IMR-90 (cell line): ENCODE results near the gene FARS2. TPM values are rescaled to one million over a fixed set of nuclear protein-coding genes. Genes with fewer than 3 reads are reported as not detected.

ENCODE experiments used
- ATAC-seq: fragments of 200-7000 bp; cut with Tn5 transposase; 2 replicates; pipeline ENCODE4 v1.9.1; 2020; ENCODE audit warnings: low read depth, mild to moderate bottlenecking, moderate library complexity
- BruUV-seq: library from RNA; stranded (reverse); fragments of 400-500 nt; replicated peaks from 2 replicates; lab custom pipeline; 2021; lab: Mats Ljungman, UMichigan
- CTCF ChIA-PET: fragments of 300-600 bp; formaldehyde crosslinking; extraction: SDS; loops from one replicate; lab custom pipeline; 2021; ENCODE audit warnings: antibody characterized with exemption; lab: Yijun Ruan, JAX
- POLR2A ChIA-PET: fragments of 300-600 bp; sonication (Branson Sonifier 250); formaldehyde crosslinking; loops from one replicate; lab custom pipeline; 2022; ENCODE audit warnings: antibody characterized with exemption; ENCODE audit not compliant: unreplicated experiment; lab: Charles Lee
- DNase-seq: peaks from one replicate; pipeline ENCODE4 v3.0.0; 2013
- H2AFZ ChIP-seq: replicated peaks from 2 replicates; pipeline ENCODE3; 2013; ENCODE audit warnings: low read length, mild to moderate bottlenecking; ENCODE audit not compliant: poor library complexity
- H2AK5ac ChIP-seq: 2 replicates; pipeline ENCODE4 v1.6.1; 2013; ENCODE audit warnings: low read depth, low read length, inconsistent platforms
- H2AK9ac ChIP-seq: replicated peaks from 2 replicates; pipeline ENCODE3; 2013; ENCODE audit warnings: mild to moderate bottlenecking, low read depth, low read length, moderate library complexity; ENCODE audit not compliant: poor library complexity
- H2BK120ac ChIP-seq: 2 replicates; pipeline ENCODE4 v1.6.1; 2013; ENCODE audit warnings: low read depth, low read length, inconsistent platforms
- H2BK15ac ChIP-seq: 3 replicates; pipeline ENCODE4 v1.6.1; 2013; ENCODE audit warnings: low read depth, low read length, inconsistent platforms
- H2BK20ac ChIP-seq: 2 replicates; pipeline ENCODE4 v1.6.1; 2013; ENCODE audit warnings: low read depth, mild to moderate bottlenecking, inconsistent platforms, low read length, moderate library complexity
- H2BK5ac ChIP-seq: 2 replicates; pipeline ENCODE4 v1.6.1; 2013; ENCODE audit warnings: mild to moderate bottlenecking, low read depth, low read length, inconsistent platforms; ENCODE audit not compliant: poor library complexity, severe bottlenecking
- H3K14ac ChIP-seq: replicated peaks from 2 replicates; pipeline ENCODE4 v1.6.1; 2013; ENCODE audit warnings: low read depth, low read length, inconsistent platforms
- H3K18ac ChIP-seq: 2 replicates; pipeline ENCODE4 v1.6.1; 2013; ENCODE audit warnings: low read depth, low read length, control low read depth
- H3K23ac ChIP-seq: 2 replicates; pipeline ENCODE4 v1.6.1; 2013; ENCODE audit warnings: low read depth, low read length, inconsistent platforms
- H3K27ac ChIP-seq: 2 replicates; pipeline ENCODE4 v1.5.1; 2013; ENCODE audit warnings: mild to moderate bottlenecking, control low read depth, low read length; ENCODE audit not compliant: insufficient read depth
- H3K27me3 ChIP-seq: 2 replicates; pipeline ENCODE4 v1.6.1; 2013; ENCODE audit warnings: low read length; ENCODE audit not compliant: control insufficient read depth, insufficient read depth
- H3K36me3 ChIP-seq: 2 replicates; pipeline ENCODE4 v1.6.1; 2013; ENCODE audit warnings: low read length, mixed read lengths; ENCODE audit not compliant: control insufficient read depth, insufficient read depth
- H3K4ac ChIP-seq: 2 replicates; pipeline ENCODE4 v1.6.1; 2013; ENCODE audit warnings: low read depth, low read length, inconsistent platforms
- H3K4me1 ChIP-seq: 2 replicates; pipeline ENCODE4 v1.6.1; 2013; ENCODE audit warnings: low read length, mixed read lengths; ENCODE audit not compliant: control insufficient read depth, insufficient read depth
- H3K4me2 ChIP-seq: 2 replicates; pipeline ENCODE4 v1.6.1; 2013; ENCODE audit warnings: low read depth, mild to moderate bottlenecking, control low read depth, low read length, moderate library complexity
- H3K4me3 ChIP-seq: 2 replicates; pipeline ENCODE4 v1.5.1; 2013; ENCODE audit warnings: low read depth, mild to moderate bottlenecking, control low read depth, low read length, moderate library complexity; ENCODE audit not compliant: insufficient read depth
- H3K56ac ChIP-seq: 2 replicates; pipeline ENCODE4 v1.6.1; 2013; ENCODE audit warnings: low read length, inconsistent platforms; ENCODE audit not compliant: insufficient read depth; ENCODE audit errors: extremely low read depth
- H3K79me1 ChIP-seq, 2 experiments: 2 replicates each; pipeline ENCODE4 v1.6.1; 2013; ENCODE audit warnings: low read length in 2 of 2, inconsistent platforms in 1 of 2, low read depth in 1 of 2
- H3K9ac ChIP-seq: 2 replicates; pipeline ENCODE4 v1.6.1; 2013; ENCODE audit warnings: low read depth, low read length, control low read depth
- H3K9me1 ChIP-seq: 2 replicates; pipeline ENCODE4 v1.6.1; 2013; ENCODE audit warnings: low read length, inconsistent platforms; ENCODE audit not compliant: insufficient read depth
- H3K9me3 ChIP-seq: 2 replicates; pipeline ENCODE4 v1.6.1; 2013; ENCODE audit warnings: low read length; ENCODE audit not compliant: control insufficient read depth, insufficient read depth
- H4K20me1 ChIP-seq: 2 replicates; pipeline ENCODE4 v1.6.1; 2013; ENCODE audit warnings: low read length, inconsistent platforms; ENCODE audit not compliant: insufficient read depth
- H4K5ac ChIP-seq: 2 replicates; pipeline ENCODE4 v1.6.1; 2013; ENCODE audit warnings: mild to moderate bottlenecking, low read depth, low read length, control low read depth
- H4K8ac ChIP-seq, 2 experiments: 2 replicates each; pipeline ENCODE4 v1.6.1; 2013; ENCODE audit warnings: low read depth in 2 of 2, low read length in 2 of 2, control low read depth in 1 of 2, inconsistent platforms in 1 of 2
- H4K91ac ChIP-seq: 2 replicates; pipeline ENCODE4 v1.6.1; 2013; ENCODE audit warnings: low read depth, low read length, inconsistent platforms; ENCODE audit not compliant: insufficient read depth
- CEBPB ChIP-seq: IDR thresholded peaks from 2 replicates; pipeline ENCODE4 v1.6.1; 2012; ENCODE audit warnings: low read depth, low read length, improper control_type of control experiment
- ELK1 ChIP-seq: fragments of 150-350 bp; IDR thresholded peaks from 2 replicates; pipeline ENCODE4 v1.6.1; 2016; ENCODE audit warnings: low read depth, mild to moderate bottlenecking, low read length, moderate library complexity, borderline replicate concordance
- MAZ ChIP-seq: IDR thresholded peaks from 2 replicates; pipeline ENCODE4 v1.6.1; 2012; ENCODE audit warnings: low read depth, mild to moderate bottlenecking, low read length, improper control_type of control experiment, moderate library complexity, borderline replicate concordance
- NFE2L2 ChIP-seq: fragments of 150-350 bp; IDR thresholded peaks from 2 replicates; pipeline ENCODE4 v1.6.1; 2016; ENCODE audit warnings: low read depth, mild to moderate bottlenecking, low read length
- RAD21 ChIP-seq: IDR thresholded peaks from 2 replicates; pipeline ENCODE4 v1.6.1; 2012; ENCODE audit warnings: low read length, improper control_type of control experiment
- RCOR1 ChIP-seq: IDR thresholded peaks from 2 replicates; pipeline ENCODE4 v1.6.1; 2012; ENCODE audit warnings: mild to moderate bottlenecking, low read length, improper control_type of control experiment; ENCODE audit not compliant: insufficient replicate concordance
- RFX5 ChIP-seq: IDR thresholded peaks from 2 replicates; pipeline ENCODE4 v1.8.0; 2012; ENCODE audit warnings: low read depth, mild to moderate bottlenecking, low read length, moderate library complexity
- SMC3 ChIP-seq: fragments of 150-350 bp; IDR thresholded peaks from 2 replicates; pipeline ENCODE4 v1.6.1; 2016; ENCODE audit warnings: low read depth, mild to moderate bottlenecking, antibody characterized with exemption, low read length, moderate library complexity
- WGBS, 2 experiments: methylation state at CpG; one replicate each; pipeline versions ENCODE4 v1.1.5 to v1.1.7; 2013; ENCODE audit warnings: missing lambda C conversion rate in 2 of 2; ENCODE audit not compliant: insufficient read length in 1 of 2; ENCODE audit errors: extremely low coverage in 2 of 2; 5-methylcytosine and 5-hydroxymethylcytosine counted together
- dilution Hi-C: fragments of 300-500 bp; cut with HindIII; formaldehyde crosslinking; loops from one replicate; pipeline ENCODE4 v1.14.3; 2018; ENCODE audit warnings: low sequenced_read_pairs; ENCODE audit not compliant: unreplicated experiment
- in situ Hi-C: fragments of 300-500 bp; cut with MboI; formaldehyde crosslinking; loops from 3 replicates; pipeline ENCODE4 v1.14.3; 2019; ENCODE audit warnings: low sequenced_read_pairs, inconsistent platforms, mixed read lengths
- intact Hi-C: fragments of 100-400 bp; cut with micrococcal nuclease; formaldehyde crosslinking; loops from 2 replicates; pipeline ENCODE4 v1.10.0; 2022
- polyA plus RNA-seq, 3 experiments: library from polyadenylated mRNA; depleted of rRNA; stranded (reverse); fragments of >200 nt; gene quantifications; 2 replicates each; pipeline ENCODE4 v1.2.3, GENCODE V29; 2012; ENCODE audit warnings: low replicate concordance in 1 of 3
- total RNA-seq: library from RNA; depleted of rRNA; stranded (reverse); fragments of >200 nt; gene quantifications from 2 replicates; pipeline ENCODE4 v1.2.3, GENCODE V29; 2012

FARS2 gene
- total and polyA plus RNA-seq, 2 of the 4 experiments (the other 2 are of a cell fraction) = 12.1 to 28.9 TPM

DNA sequence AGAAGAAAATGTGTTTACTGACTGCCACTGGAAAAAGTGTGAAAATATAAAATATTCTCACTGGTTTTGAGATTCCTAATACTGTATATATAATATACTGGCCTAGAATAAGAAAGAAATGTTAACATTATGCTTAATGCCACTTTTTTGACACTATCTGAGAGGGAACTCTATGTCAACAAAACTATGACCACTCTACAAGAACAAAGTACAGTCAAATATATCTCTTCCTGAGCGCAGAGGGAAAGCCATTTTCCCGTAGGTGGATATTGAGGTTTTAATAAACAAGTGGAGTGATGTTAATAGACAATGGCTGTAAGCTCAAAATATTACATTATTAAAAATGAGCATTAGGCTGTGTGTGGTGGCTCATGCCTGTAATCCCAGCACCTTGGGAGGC is 25.5 kb upstream of the FARS2 start:
- POLR2A ChIA-PET = no interaction called here

More for the DNA sequence above, 25.5 kb upstream of the FARS2 start:
- H3K9me3 ChIP-seq = no peaks in the 10 kb centered on the region
- no peak overlapping the region for H3K56ac ChIP-seq
- no peak overlapping the region for H3K18ac ChIP-seq
- H2AK5ac ChIP-seq = no peak overlapping the region
- no peak overlapping the region for H3K9ac ChIP-seq
- H3K27me3 ChIP-seq = no peaks in the 10 kb centered on the region
- no peak overlapping the region for H2BK15ac ChIP-seq
- no peak overlapping the region for H4K5ac ChIP-seq
- no peaks in the 10 kb centered on the region; the same call in 1 of the 2 replicates for H3K36me3 ChIP-seq
- H3K4me1 ChIP-seq = peaks cover 2% of the 10 kb centered on the region; the same call in 1 of the 2 replicates
- H2BK20ac ChIP-seq = no peak overlapping the region
- H3K4me2 ChIP-seq = no peak overlapping the region
- no peak overlapping the region for H2BK5ac ChIP-seq
- no CpG with 5 or more reads among the region's 2 CpGs for WGBS, 2 experiments
- no peaks in the 10 kb centered on the region for H4K20me1 ChIP-seq
- H4K91ac ChIP-seq = no peak overlapping the region
- H4K8ac ChIP-seq = no peak overlapping the region
- no TSS peak for BruUV-seq
- no peak overlapping the region for H3K14ac ChIP-seq
- ATAC-seq = no peak
- no peak overlapping the region for H3K4me3 ChIP-seq
- intact Hi-C loops = no loop called here
- dilution Hi-C loops = no loop called here
- DNase-seq = no peak
- no peak overlapping the region for H2BK120ac ChIP-seq
- peaks cover 0 to under 1% of the 10 kb centered on the region in 2 experiments; a peak in 2 of 4 replicates for H3K79me1 ChIP-seq
- H2AK9ac ChIP-seq = no peak overlapping the region
- H2AFZ ChIP-seq = no peak overlapping the region
- in situ Hi-C loops = no loop called here
- CTCF ChIA-PET = interaction anchor here (0.6 kb wide), 1 partner anchor 31 kb away, joined by 4 read pairs; no protein-coding TSS in a partner anchor
- H3K27ac ChIP-seq = no peak overlapping the region
- TF ChIP-seq NFE2L2 = no peak
- no peak for TF ChIP-seq CEBPB
- TF ChIP-seq MAZ = no peak
- TF ChIP-seq SMC3 = no peak
- no peak for TF ChIP-seq ELK1
- no peak for TF ChIP-seq RCOR1
- TF ChIP-seq RAD21 = no peak
- no peak for TF ChIP-seq RFX5
- no peak overlapping the region for H3K4ac ChIP-seq
- no peaks in the 10 kb centered on the region; the same call in 1 of the 2 replicates for H3K9me1 ChIP-seq
- no peak overlapping the region for H3K23ac ChIP-seq
